Esophagus muscularis mucosa (tissue), 4 donors: ENCODE results near the gene FANK1. TPM values are rescaled to one million over a fixed set of nuclear protein-coding genes. Genes with fewer than 3 reads are reported as not detected.
"Not testable (repeated sequence)": the region's sequence is repeated elsewhere in the genome, so short reads cannot be mapped to it uniquely, and the experiment has no call there.

Source experiments
- DNase-seq: peaks from one replicate; pipeline ENCODE4 v3.0.0-alpha.2; 2017; ENCODE audit errors: extremely low spot score
- H3K27ac ChIP-seq, 4 donors: fragments of 200-600 bp; sonication (generic); replicated peaks in 1 of 4; 1 replicate in 3 of 4; 2 replicates in 1 of 4; pipeline ENCODE4 v1.5.1; 2016 to 2019; ENCODE audit warnings: mild to moderate bottlenecking in 1 of 4
- H3K27me3 ChIP-seq, 4 donors: fragments of 200-600 bp; sonication (generic); one replicate each; pipeline versions ENCODE4 v1.5.1 to v1.6.0; 2016 to 2019
- H3K36me3 ChIP-seq, 4 donors: fragments of 200-600 bp; sonication (generic); one replicate each; pipeline ENCODE4 v1.5.1; 2016 to 2019
- H3K4me1 ChIP-seq, 4 donors: fragments of 200-600 bp; sonication (generic); one replicate each; pipeline ENCODE4 v1.5.1; 2016 to 2019
- H3K4me3 ChIP-seq, 4 donors: fragments of 200-600 bp; sonication (generic); 1 replicate in 2 of 4; 2 replicates in 2 of 4; pipeline ENCODE4 v1.5.1; 2016 to 2019; ENCODE audit warnings: mild to moderate bottlenecking in 4 of 4, moderate library complexity in 1 of 4
- H3K9me3 ChIP-seq, 4 donors: fragments of 200-600 bp; sonication (generic); 1 replicate in 3 of 4; 2 replicates in 1 of 4; pipeline ENCODE4 v1.5.1; 2016 to 2019
- CTCF ChIP-seq, 3 experiments: fragments of 200-600 bp in 2 of 3; fragments of 450-650 bp in 1 of 3; sonication (generic) in 2 of 3; IDR thresholded peaks; one replicate each; pipeline ENCODE4 v1.5.1; 2017 to 2019; ENCODE audit warnings: antibody characterized with exemption in 3 of 3, mild to moderate bottlenecking in 2 of 3, moderate library complexity in 1 of 3
- EP300 ChIP-seq: sonication (generic); formaldehyde crosslinking; IDR thresholded peaks from one replicate; pipeline ENCODE4 v1.6.1; 2017; ENCODE audit warnings: antibody characterized with exemption
- POLR2A ChIP-seq: fragments of 450-650 bp; IDR thresholded peaks from one replicate; pipeline ENCODE4 v1.6.1; 2017; ENCODE audit warnings: antibody characterized with exemption, moderate library complexity, mild to moderate bottlenecking, low read depth
- POLR2AphosphoS5 ChIP-seq, 2 donors: sonication (generic); formaldehyde crosslinking; IDR thresholded peaks; one replicate each; pipeline ENCODE4 v1.6.1; 2017; ENCODE audit warnings: antibody characterized with exemption in 2 of 2
- WGBS: methylation state at CpG from one replicate; pipeline ENCODE4 v1.1.5; 2018; 5-methylcytosine and 5-hydroxymethylcytosine counted together
- intact Hi-C: fragments of 100-400 bp; cut with DNase I; formaldehyde crosslinking; loops from one replicate; pipeline ENCODE4 v1.15.1; 2023
- total RNA-seq, 4 donors: library from RNA; depleted of rRNA; stranded (reverse); fragments of >200 nt; gene quantifications; one replicate each; pipeline versions ENCODE4 v1.1.0 to v1.2.1, GENCODE V29; 2016

FANK1 gene
- total RNA-seq, 4 donors from 2014 or later, result 0.50 to 2.6 (median 1.4) TPM

GRCh38 chr10:126046831-126047230 is 150.5 kb downstream of the FANK1 start:
- Histone ChIP-seq H3K36me3 (no peaks in the 10 kb centered on the region), H3K4me1 (peaks cover 5 to 20% (median 15%) of the 10 kb centered on the region in 4 donors), H3K4me3 (no peak overlapping the region), H3K9me3 (no peaks in the 10 kb centered on the region), H3K27me3 (peaks cover 0 to 9% (median 0%) of the 10 kb centered on the region in 4 donors), H3K27ac (no peak overlapping the region)
- no peak for TF ChIP-seq POLR2AphosphoS5 (IDR thresholded peaks at IDR 0.05)
- TF ChIP-seq EP300, result no peak
- TF ChIP-seq POLR2A, result no peak
- TF ChIP-seq CTCF (IDR thresholded peaks at IDR 0.05), result no peak
- DNase-seq, result no peak
- WGBS, result 70% methylated on average over 5 of the region's 5 CpGs
- intact Hi-C loops, result no loop called here

GRCh38 chr10:126047749-126048148 is 151.4 kb downstream of the FANK1 start:
- H3K4me3 ChIP-seq, DNase-seq, H3K9me3 ChIP-seq, H3K36me3 ChIP-seq, intact Hi-C loops, H3K27ac ChIP-seq: not testable (repeated sequence)
- Histone ChIP-seq H3K4me1 (peaks cover 0 to 12% (median 9%) of the 10 kb centered on the region in 4 donors), H3K27me3 (peaks cover 0 to 15% (median 0%) of the 10 kb centered on the region in 4 donors)
- 93% methylated on average over 1 of the region's 1 CpG for WGBS

- Histone ChIP-seq H3K4me1 (peaks cover 0 to 11% (median 9%) of the 10 kb centered on the region in 4 donors), H3K36me3 (no peaks in the 10 kb centered on the region), H3K9me3 (no peaks in the 10 kb centered on the region), H3K27ac (no peak overlapping the region), H3K27me3 (peaks cover 0 to 9% (median 1%) of the 10 kb centered on the region in 4 donors), H3K4me3 (no peak overlapping the region)
- DNase-seq, result no peak
- TF ChIP-seq POLR2A (no peak), POLR2AphosphoS5 (IDR thresholded peaks at IDR 0.05) (no peak), CTCF (IDR thresholded peaks at IDR 0.05) (no peak), EP300 (no peak)
- 71% methylated on average over 12 of the region's 13 CpGs for WGBS
- intact Hi-C loops, result no loop called here
Measured at GRCh38 chr10:126049759-126050700, 153.7 kb downstream of the FANK1 start.

GRCh38 chr10:126052171-126052570 is 155.8 kb downstream of the FANK1 start:
- 77% methylated on average over 2 of the region's 2 CpGs for WGBS
- no peak overlapping the region for H3K27ac ChIP-seq

More at GRCh38 chr10:126052171-126052570, 155.8 kb downstream of the FANK1 start:
- Histone ChIP-seq H3K4me3 (no peak overlapping the region), H3K4me1 (peaks cover 0 to 11% (median 9%) of the 10 kb centered on the region in 4 donors), H3K27me3 (peaks cover 0 to 9% (median 1%) of the 10 kb centered on the region in 4 donors), H3K36me3 (no peaks in the 10 kb centered on the region), H3K9me3 (no peaks in the 10 kb centered on the region)
- DNase-seq, result no peak
- intact Hi-C loops, result no loop called here
- no peak for TF ChIP-seq POLR2AphosphoS5 (IDR thresholded peaks at IDR 0.05)
- TF ChIP-seq CTCF (IDR thresholded peaks at IDR 0.05), result no peak
